Gastroesophageal sphincter (tissue), 3 donors: Measurements from ENCODE around the gene HIVEP3.

Experiments used
- CTCF ChIP-seq, 4 experiments: fragments of 200-600 bp in 2 of 4; fragments of 450-650 bp in 2 of 4; sonication (generic) in 1 of 4; IDR thresholded peaks; one replicate each; pipeline ENCODE4 v1.5.1; 2017 to 2019; ENCODE audit warnings: antibody characterized with exemption in 4 of 4, mild to moderate bottlenecking in 2 of 4, moderate library complexity in 2 of 4
- EP300 ChIP-seq: sonication (generic); formaldehyde crosslinking; IDR thresholded peaks from one replicate; pipeline ENCODE4 v1.6.1; 2017; ENCODE audit warnings: antibody characterized with exemption, mild to moderate bottlenecking
- POLR2A ChIP-seq, 2 donors: fragments of 450-650 bp; IDR thresholded peaks; one replicate each; pipeline ENCODE4 v1.6.1; 2017; ENCODE audit warnings: antibody characterized with exemption in 2 of 2, mild to moderate bottlenecking in 2 of 2, moderate library complexity in 1 of 2
- POLR2AphosphoS5 ChIP-seq: sonication (generic); formaldehyde crosslinking; IDR thresholded peaks from one replicate; pipeline ENCODE4 v1.6.1; 2017; ENCODE audit warnings: antibody characterized with exemption

DNA sequence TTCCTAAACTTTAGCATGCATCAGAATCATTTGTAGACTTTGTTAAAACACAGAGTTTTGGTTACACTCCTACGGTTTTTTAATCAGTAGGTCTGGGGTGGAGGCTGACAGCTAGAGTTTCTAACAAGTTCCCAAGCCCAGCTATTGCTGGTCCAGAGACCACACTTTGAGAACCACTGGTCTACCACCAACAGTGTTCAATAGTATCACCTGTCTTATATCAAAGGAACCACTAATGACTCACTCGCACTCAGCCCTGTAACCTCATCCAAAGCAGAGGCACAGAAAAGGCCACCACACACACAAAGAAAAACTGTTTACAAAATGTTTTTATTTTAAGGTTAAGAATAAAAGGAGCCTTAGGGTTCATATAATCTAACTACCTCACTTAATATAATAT lies 68.7 kb downstream of the HIVEP3 start:
- TF ChIP-seq POLR2A (IDR thresholded peaks at IDR 0.05) (no peak), CTCF (IDR thresholded peaks at IDR 0.05) (no peak), POLR2AphosphoS5 (no peak), EP300 (no peak)
